HCEC 1CT (cell line): ENCODE measurements around the gene EXOC6B.
"Not testable (repeated sequence)": the region's sequence is repeated elsewhere in the genome, so short reads cannot be mapped to it uniquely, and the experiment has no call there.

Experiments used
- DNase-seq: peaks from one replicate; pipeline ENCODE4 v3.0.0-alpha.2; 2017

The EXOC6B gene

GRCh38 chr2:72425996-72426395 is 399.8 kb downstream of the EXOC6B start:
- no peak for DNase-seq

DNA sequence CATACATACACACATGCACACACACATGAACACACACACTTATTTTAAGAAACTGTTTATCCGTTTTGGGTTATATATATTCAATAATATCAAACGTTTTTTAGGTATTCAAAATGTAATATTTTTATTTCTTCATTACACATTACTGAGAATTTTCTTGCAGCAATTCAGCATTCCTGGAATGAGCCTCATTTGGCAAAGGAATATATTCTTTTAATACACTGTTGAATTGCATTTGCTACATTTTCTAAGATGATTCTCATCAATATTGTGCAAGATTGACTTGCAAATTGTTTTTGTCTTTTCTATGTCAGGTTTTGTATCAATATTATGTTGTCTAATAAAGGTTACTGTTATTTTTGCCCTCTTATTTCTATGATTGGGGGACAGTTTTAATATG is 402.1 kb downstream of the EXOC6B start:
- DNase-seq: no peak

DNA sequence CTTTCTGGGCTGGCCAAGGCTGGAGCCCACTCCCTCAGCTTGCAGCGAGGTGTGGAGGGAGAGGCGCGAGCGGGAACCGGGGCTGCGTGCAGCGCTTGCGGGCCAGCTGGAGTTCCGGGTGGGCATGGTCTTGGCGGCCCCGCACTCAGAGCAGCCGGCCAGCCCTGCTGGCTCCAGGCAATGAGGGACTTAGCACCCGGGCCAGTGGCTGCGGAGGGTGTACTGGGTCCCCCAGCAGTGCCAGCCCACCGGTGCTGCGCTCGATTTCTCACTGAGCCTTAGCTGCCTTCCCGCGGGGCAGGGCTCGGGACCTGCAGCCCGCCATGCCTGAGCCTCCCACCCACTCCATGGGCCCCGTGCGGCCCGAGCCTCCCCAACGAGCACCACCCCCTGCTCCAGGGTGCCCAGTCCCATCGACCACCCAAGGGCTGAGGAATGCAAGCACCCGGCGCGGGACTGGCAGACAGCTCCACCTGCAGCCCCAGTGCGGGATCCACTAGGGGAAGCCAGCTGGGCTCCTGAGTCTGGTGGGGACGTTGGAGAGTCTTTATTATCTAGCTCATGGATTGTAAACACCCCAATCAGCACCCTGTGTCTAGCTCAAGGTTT is 404.0 kb downstream of the EXOC6B start:
- not testable (repeated sequence) for DNase-seq

DNA sequence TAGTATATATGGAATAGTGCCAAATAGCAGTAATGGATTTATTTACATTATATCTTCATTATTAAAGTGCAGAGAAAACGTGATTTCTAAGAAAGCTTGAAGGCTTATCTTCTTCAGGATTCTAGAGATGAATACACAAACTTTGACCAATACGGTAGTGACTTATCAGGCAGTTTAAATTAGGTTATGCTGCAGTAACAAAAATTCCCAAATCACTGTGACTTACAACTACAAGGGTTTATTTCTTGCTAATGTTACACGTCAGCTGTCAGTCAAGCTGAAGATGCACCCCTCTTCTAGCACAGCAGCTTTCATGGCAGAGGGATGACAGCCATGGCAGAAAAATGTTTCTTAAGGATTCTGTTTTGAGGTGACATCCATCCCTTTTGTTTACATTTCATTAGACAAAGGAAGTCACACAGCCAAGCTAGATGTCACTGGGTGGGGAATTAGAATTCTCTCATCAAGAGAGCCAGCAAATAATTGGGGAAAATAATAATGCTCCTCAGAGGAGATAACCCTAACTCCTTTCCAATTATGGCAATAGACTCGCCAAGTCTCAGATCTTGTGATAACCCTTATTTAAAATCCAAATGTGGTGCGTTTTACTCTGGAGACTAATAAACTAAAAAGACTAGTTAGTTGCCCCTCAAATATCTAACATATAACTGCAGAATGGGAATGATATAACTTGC is 409.9 kb downstream of the EXOC6B start:
- DNase-seq: no peak

- peak; percentile 62 for DNase-seq
Measured at GRCh38 chr2:72415241-72415661, 410.6 kb downstream of the EXOC6B start.

DNA sequence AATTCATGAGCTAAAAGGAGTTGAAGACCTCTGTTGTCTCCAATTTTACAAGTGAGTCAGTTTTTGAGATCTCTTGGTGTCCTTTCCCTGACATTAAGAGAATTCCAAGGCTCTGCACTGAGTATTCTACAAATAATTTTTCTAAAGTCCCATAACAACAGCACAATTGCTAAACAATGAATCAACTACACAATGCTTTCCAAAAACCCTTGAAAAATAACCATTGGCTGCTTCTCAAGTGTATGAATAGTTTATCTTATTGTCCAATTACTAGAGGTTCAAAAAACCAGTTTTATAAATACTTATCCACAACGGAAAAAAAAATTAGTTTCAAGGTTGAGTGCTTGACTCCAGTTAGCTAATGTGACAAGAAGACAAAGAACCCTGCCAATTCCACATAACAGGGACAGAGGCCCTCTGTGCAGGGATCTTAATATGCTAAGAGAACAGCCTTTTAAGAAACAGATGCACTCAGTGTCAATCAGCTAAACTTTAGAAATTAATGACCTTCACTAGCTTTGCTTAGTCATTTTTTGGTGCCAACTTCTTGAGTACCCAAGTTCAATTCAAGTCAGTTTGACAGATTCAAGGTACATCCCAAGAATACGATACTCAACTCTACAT is 411.6 kb downstream of the EXOC6B start:
- DNase-seq: no peak

- DNase-seq: no peak
Measured at GRCh38 chr2:72413716-72414115, 412.1 kb downstream of the EXOC6B start.

GRCh38 chr2:72412214-72412613 is 413.6 kb downstream of the EXOC6B start:
- no peak for DNase-seq

DNA sequence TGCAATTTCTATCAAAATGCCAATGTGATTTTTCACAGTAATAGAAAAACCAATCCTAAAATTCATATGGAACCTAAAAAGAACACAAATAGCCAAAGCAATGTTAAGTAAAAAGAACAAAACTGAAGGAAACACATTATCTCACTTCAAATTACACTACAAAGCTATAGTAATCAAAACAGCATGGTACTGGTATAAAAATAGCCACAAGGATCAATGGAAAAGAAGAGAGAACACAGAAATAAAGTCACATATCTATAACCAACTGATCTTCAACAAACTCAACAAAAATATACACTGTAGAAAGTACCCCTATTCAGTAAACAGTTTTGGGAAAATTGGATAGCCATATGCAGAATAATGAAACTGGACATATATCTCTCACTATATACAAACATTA is 426.0 kb downstream of the EXOC6B start:
- no peak for DNase-seq

DNA sequence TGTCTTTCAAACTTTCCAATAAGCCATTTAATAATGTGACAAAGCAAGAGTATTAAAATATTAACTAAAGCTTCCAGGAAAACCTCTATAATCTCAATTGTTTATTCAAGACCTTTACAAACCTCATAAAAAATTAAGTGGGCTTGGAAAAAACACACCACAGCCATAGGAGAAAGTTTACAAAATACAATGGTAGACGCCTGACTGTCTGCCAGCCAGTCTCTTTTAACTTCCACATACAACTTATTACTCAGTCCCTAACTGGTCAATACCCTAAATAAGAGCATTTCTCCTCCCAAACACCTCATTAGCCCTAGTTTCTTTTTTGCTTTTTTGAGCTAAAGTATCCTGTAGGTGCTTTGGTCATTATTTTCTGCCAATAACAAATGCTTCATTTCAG is 430.7 kb downstream of the EXOC6B start:
- DNase-seq: no peak

GRCh38 chr2:72394541-72395070 is 431.2 kb downstream of the EXOC6B start:
- DNase-seq: no peak

DNA sequence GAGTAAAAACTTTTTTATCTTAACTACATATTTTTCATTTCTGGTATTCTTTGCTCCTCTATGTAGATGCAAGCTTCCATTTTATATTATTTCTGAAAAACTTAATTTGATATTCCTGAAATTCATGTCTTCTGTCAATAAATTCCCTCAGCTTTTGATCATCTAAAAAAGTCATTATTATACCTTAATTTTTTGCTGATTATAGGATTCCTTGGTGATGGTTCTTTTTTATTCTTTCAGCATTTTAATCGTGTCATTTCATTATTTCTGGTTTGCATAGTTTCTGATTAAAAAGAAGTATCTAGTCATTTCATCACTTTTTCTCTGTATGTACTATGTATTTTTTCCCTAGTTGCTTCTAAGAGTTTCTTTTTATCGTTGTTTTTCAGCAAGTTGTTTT is 436.4 kb downstream of the EXOC6B start:
- DNase-seq: no peak

- no peak for DNase-seq
Measured at GRCh38 chr2:72388263-72388662, 437.6 kb downstream of the EXOC6B start.

GRCh38 chr2:72386288-72386687 is 439.5 kb downstream of the EXOC6B start:
- no peak for DNase-seq

GRCh38 chr2:72378753-72379348 is 447.0 kb downstream of the EXOC6B start:
- peak; percentile 11 for DNase-seq

DNA sequence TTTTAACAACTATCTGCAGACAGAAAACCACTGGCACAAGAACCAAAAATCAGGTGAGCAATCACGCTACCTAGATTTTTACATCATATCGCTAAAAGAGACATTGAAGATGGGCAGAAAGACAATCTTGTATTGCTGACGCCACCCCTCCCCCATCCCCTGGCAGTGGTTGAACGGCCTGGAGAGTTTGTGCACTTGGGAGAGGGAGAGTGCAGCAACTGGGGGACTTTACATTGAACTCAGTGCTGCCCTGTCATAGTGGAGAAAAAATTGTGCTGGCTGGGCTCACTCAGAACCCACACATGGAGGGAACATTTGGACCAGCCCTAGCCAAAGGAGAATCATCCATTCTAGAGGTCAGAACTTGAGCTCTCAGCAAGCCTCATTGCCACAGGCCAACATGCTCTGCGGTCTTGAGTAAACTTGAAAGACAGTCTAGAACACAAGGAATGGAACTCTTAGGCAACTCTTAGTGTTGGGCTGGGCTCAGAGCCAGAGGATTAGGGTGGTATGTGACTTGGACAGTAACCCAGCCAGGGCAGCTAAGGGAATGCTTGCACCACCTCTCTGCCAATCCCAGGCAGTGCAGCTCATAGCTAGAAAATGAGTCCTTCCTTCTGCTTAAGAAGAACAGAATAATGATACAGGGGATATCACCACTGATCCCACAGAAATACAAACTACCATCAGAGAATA is 458.2 kb downstream of the EXOC6B start:
- peak; percentile 99 for DNase-seq

GRCh38 chr2:72363406-72363805 is 462.4 kb downstream of the EXOC6B start:
- no peak for DNase-seq

GRCh38 chr2:72362733-72363132 is 463.1 kb downstream of the EXOC6B start:
- DNase-seq: no peak

- no peak for DNase-seq
Measured at GRCh38 chr2:72361521-72361920, 464.3 kb downstream of the EXOC6B start.

DNA sequence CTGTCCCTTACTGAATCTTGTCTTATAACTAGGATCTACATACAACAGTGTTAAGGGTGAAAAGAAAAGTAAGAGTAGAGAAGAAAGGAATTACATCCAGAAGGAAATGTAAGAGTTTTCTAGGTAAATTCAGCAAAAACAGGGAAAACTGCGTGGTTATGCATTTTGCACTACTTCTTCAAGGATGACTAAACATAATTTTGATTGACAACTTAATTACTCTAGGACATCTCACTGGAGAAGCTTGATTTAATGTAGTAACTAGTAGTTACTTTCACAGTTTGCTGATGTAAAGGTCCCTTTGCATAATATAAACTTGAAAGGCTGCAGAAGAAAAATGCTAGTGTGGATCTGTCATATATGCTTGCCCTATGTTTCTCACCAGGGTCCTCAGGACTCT is 464.8 kb downstream of the EXOC6B start:
- DNase-seq: no peak

GRCh38 chr2:72350852-72351251 is 475.0 kb downstream of the EXOC6B start:
- no peak for DNase-seq

GRCh38 chr2:72349016-72349415 is 476.8 kb downstream of the EXOC6B start:
- DNase-seq: no peak

DNA sequence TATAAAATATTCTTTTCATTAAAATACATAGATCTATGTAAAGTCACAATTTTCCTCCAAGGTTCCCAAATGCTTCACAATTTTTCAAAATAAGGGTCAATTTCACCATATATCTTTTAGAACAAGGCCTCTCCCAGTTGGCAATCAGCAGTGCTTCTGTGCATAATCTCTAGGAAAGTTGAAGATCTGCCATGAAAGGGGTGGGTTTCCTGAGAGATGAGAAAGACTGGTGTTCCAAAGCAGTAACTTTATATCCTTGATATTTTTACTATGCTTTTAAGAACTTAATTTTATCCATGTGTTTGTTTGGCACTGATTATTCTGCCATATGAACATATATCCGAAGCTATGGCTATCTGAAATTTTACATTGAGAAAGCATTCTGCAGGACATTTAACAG is 478.8 kb downstream of the EXOC6B start:
- DNase-seq: no peak
